Naive B cell (primary cell): ENCODE results near the gene ELFN1. TPM values are rescaled to one million over a fixed set of nuclear protein-coding genes. Genes with fewer than 3 reads are reported as not detected.
A peak's percentile ranks its signal among the peaks of the same experiment; 100 is the strongest.

Experiments
- ATAC-seq, 2 donors: fragments of 150-1000 bp; cut with Tn5 transposase; 2 replicates each; pipeline ENCODE4 v1.10.0; 2021; ENCODE audit warnings: low read depth in 2 of 2, mild to moderate bottlenecking in 2 of 2, moderate library complexity in 2 of 2
- DNase-seq: peaks from one replicate; pipeline ENCODE4 v3.0.0; 2022
- H3K27ac Mint-ChIP-seq, 6 donors: one replicate each; pipeline ENCODE4 v1.8.0; 2020 to 2022; ENCODE audit warnings: mild to moderate bottlenecking in 6 of 6, mixed read lengths in 6 of 6, moderate library complexity in 5 of 6, inconsistent platforms in 2 of 6
- H3K27me3 Mint-ChIP-seq, 3 donors: one replicate each; pipeline ENCODE4 v1.8.0; 2021 to 2022; ENCODE audit warnings: mixed read lengths in 3 of 3, mild to moderate bottlenecking in 1 of 3
- H3K36me3 Mint-ChIP-seq, 2 donors: one replicate each; pipeline ENCODE4 v1.8.0; 2020 to 2022; ENCODE audit warnings: mixed read lengths in 2 of 2, inconsistent platforms in 1 of 2, mild to moderate bottlenecking in 1 of 2
- H3K4me1 Mint-ChIP-seq, 3 donors: one replicate each; pipeline ENCODE4 v1.8.0; 2020 to 2022; ENCODE audit warnings: mixed read lengths in 3 of 3, inconsistent platforms in 1 of 3, mild to moderate bottlenecking in 1 of 3, moderate library complexity in 1 of 3
- H3K4me3 Mint-ChIP-seq, 8 donors: one replicate each; pipeline ENCODE4 v1.8.0; 2020 to 2022; ENCODE audit warnings: mild to moderate bottlenecking in 8 of 8, mixed read lengths in 8 of 8, moderate library complexity in 8 of 8, inconsistent platforms in 2 of 8
- H3K9me3 Mint-ChIP-seq, 7 donors: one replicate each; pipeline ENCODE4 v1.8.0; 2020 to 2022; ENCODE audit warnings: mixed read lengths in 7 of 7, mild to moderate bottlenecking in 5 of 7, inconsistent platforms in 2 of 7, moderate library complexity in 1 of 7
- polyA plus RNA-seq, 6 donors: library from polyadenylated mRNA; unstranded; fragments of 300-500 nt; fragmentation: Illumina TruSeq; gene quantifications; one replicate each; pipeline ENCODE4 v1.2.3, GENCODE V29; 2021; ENCODE audit warnings: low read depth in 6 of 6

Gene ELFN1
- polyA plus RNA-seq, 6 donors from 2014 or later = not detected

GRCh38 chr7:1748839-1749173, 78.7 kb downstream of the ELFN1 start:
- H3K27ac Mint-ChIP-seq = no peak overlapping the region

GRCh38 chr7:1749351-1749863, 79.3 kb downstream of the ELFN1 start:
- Mint-ChIP-seq H3K27me3 (peaks cover 3 to 10% (median 7%) of the 10 kb centered on the region in 3 donors), H3K36me3 (no peaks in the 10 kb centered on the region), H3K9me3 (peaks cover 0 to 9% (median 3%) of the 10 kb centered on the region in 7 donors), H3K4me3 (no peak overlapping the region), H3K27ac (no peak overlapping the region), H3K4me1 (peaks cover 10 to 22% (median 18%) of the 10 kb centered on the region in 3 donors)
- DNase-seq (no peak), ATAC-seq (no peak)

More at GRCh38 chr7:1748839-1749173, 78.7 kb downstream of the ELFN1 start:
- H3K4me3 Mint-ChIP-seq = no peak overlapping the region
- ATAC-seq (no peak), DNase-seq (no peak)
- H3K4me1 Mint-ChIP-seq = peaks cover 8 to 18% (median 13%) of the 10 kb centered on the region in 3 donors
- H3K27me3 Mint-ChIP-seq = peaks cover 3 to 10% (median 7%) of the 10 kb centered on the region in 3 donors
- peaks cover 0 to 5% (median 3%) of the 10 kb centered on the region in 7 donors for H3K9me3 Mint-ChIP-seq
- no peaks in the 10 kb centered on the region for H3K36me3 Mint-ChIP-seq

- Mint-ChIP-seq H3K36me3 (no peaks in the 10 kb centered on the region), H3K4me3 (no peak overlapping the region), H3K27me3 (peaks cover 3 to 10% (median 7%) of the 10 kb centered on the region in 3 donors), H3K4me1 (peaks cover 14 to 27% (median 23%) of the 10 kb centered on the region in 3 donors), H3K27ac (peak overlapping the region in 1 of 6 donors; percentile 57), H3K9me3 (peaks cover 0 to 10% (median 3%) of the 10 kb centered on the region in 7 donors)
- no peak for DNase-seq
- ATAC-seq = no peak
Observed at GRCh38 chr7:1749864-1750466, 79.9 kb downstream of the ELFN1 start.

- H3K27me3 Mint-ChIP-seq = peaks cover 7 to 10% (median 7%) of the 10 kb centered on the region in 3 donors
- peaks cover 14 to 27% (median 23%) of the 10 kb centered on the region in 3 donors for H3K4me1 Mint-ChIP-seq
- no peak overlapping the region for H3K4me3 Mint-ChIP-seq
- H3K9me3 Mint-ChIP-seq = peaks cover 0 to 10% (median 3%) of the 10 kb centered on the region in 7 donors
- H3K36me3 Mint-ChIP-seq = no peaks in the 10 kb centered on the region
- DNase-seq = no peak
- peak overlapping the region in 1 of 6 donors; percentile 57 for H3K27ac Mint-ChIP-seq
- no peak for ATAC-seq
Observed at GRCh38 chr7:1750541-1751021, 80.5 kb downstream of the ELFN1 start.

GRCh38 chr7:1752111-1752510, 82.0 kb downstream of the ELFN1 start:
- Mint-ChIP-seq H3K4me3 (peak overlapping the region in 1 of 8 donors; percentile 6), H3K27ac (no peak overlapping the region)
- DNase-seq = no peak

GRCh38 chr7:1752771-1753563, 82.9 kb downstream of the ELFN1 start:
- ATAC-seq (peak; percentile 49 to 56), DNase-seq (peak; percentile 38)
- Mint-ChIP-seq H3K4me3 (peak overlapping the region in 6 of 8 donors; percentile 7 to 86 (median 51)), H3K27me3 (peaks cover 5 to 20% (median 15%) of the 10 kb centered on the region in 3 donors), H3K4me1 (peaks cover 17 to 31% (median 25%) of the 10 kb centered on the region in 3 donors), H3K9me3 (peaks cover 0 to 10% (median 3%) of the 10 kb centered on the region in 7 donors), H3K27ac (peak overlapping the region in 4 of 6 donors; percentile 22 to 91 (median 58)), H3K36me3 (no peaks in the 10 kb centered on the region)

More at GRCh38 chr7:1752111-1752510, 82.0 kb downstream of the ELFN1 start:
- Mint-ChIP-seq H3K27me3 (peaks cover 7 to 21% (median 14%) of the 10 kb centered on the region in 3 donors), H3K36me3 (no peaks in the 10 kb centered on the region), H3K4me1 (peaks cover 20 to 31% (median 27%) of the 10 kb centered on the region in 3 donors), H3K9me3 (peaks cover 0 to 10% (median 3%) of the 10 kb centered on the region in 7 donors)
- ATAC-seq = no peak

DNA sequence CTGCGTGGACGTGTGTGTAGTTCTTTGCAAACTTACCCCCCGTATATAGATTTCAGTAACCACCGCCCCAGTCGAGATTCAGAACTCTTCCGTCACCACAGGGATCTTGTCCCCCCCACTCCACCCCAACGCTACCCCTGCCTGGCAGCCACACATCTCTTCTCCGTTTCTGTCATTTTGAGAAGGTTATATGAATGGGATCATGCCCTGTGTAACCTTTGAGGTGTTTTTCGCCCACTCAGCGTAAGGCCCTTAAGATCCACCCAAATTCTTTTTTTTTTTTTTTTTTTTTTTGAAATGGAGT, 83.4 kb downstream of the ELFN1 start:
- DNase-seq (no peak), ATAC-seq (no peak)
- peaks cover 17 to 33% (median 21%) of the 10 kb centered on the region in 3 donors for H3K4me1 Mint-ChIP-seq
- peak overlapping the region in 1 of 6 donors; percentile 91 for H3K27ac Mint-ChIP-seq
- no peaks in the 10 kb centered on the region for H3K36me3 Mint-ChIP-seq
- peaks cover 4 to 20% (median 15%) of the 10 kb centered on the region in 3 donors for H3K27me3 Mint-ChIP-seq
- peaks cover 0 to 10% (median 3%) of the 10 kb centered on the region in 7 donors for H3K9me3 Mint-ChIP-seq
- peak overlapping the region in 6 of 8 donors; percentile 1 to 86 (median 51) for H3K4me3 Mint-ChIP-seq

DNA sequence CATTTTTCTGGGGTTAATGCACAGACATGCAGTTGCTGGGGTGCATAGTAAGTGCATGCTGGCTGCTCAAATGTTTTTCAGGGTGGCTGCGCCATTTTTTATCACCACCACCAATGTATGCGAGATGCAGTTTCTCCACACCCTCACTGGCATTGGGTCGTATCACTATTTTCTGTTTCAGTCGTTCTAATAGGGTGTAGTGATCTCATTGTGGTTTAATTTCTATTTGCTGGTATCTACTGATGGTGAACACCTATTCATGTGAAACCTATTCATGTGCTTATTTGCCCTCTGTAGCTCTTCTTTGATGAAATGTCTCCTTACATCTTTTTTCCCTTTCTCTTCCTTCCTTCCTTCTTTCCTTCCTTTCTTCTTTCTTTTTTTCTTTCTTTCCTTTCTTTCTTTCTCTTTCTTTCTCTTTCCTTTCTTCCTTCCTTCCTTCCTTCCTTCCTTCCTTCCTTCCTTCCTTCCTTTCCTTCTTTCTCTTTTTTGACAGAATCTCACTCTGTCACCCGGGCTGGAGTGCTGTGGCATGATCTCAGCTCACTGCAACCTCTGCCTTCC, 84.3 kb downstream of the ELFN1 start:
- Mint-ChIP-seq H3K4me1 (peaks cover 17 to 33% (median 21%) of the 10 kb centered on the region in 3 donors), H3K27me3 (peaks cover 4 to 29% (median 21%) of the 10 kb centered on the region in 3 donors), H3K4me3 (peak overlapping the region in 3 of 8 donors; percentile 7 to 44 (median 44)), H3K36me3 (no peaks in the 10 kb centered on the region), H3K27ac (peak overlapping the region in 4 of 6 donors; percentile 36 to 87 (median 76)), H3K9me3 (peaks cover 0 to 10% (median 3%) of the 10 kb centered on the region in 7 donors)
- DNase-seq (peak; percentile 15), ATAC-seq (peak; percentile 64 to 65)

GRCh38 chr7:1755783-1756625, 85.9 kb downstream of the ELFN1 start:
- Mint-ChIP-seq H3K27ac (peak overlapping the region in 2 of 6 donors; percentile 18 to 86), H3K27me3 (peaks cover 4 to 35% (median 21%) of the 10 kb centered on the region in 3 donors), H3K9me3 (peaks cover 0 to 10% (median 4%) of the 10 kb centered on the region in 7 donors), H3K4me3 (peak overlapping the region in 1 of 8 donors; percentile 27), H3K36me3 (no peaks in the 10 kb centered on the region), H3K4me1 (peaks cover 17 to 33% (median 21%) of the 10 kb centered on the region in 3 donors)
- ATAC-seq (peak; percentile 57 to 71), DNase-seq (peak; percentile 21)

- no peaks in the 10 kb centered on the region for H3K36me3 Mint-ChIP-seq
- peaks cover 0 to 20% (median 8%) of the 10 kb centered on the region in 7 donors for H3K9me3 Mint-ChIP-seq
- peaks cover 17 to 32% (median 20%) of the 10 kb centered on the region in 3 donors for H3K4me1 Mint-ChIP-seq
- DNase-seq (no peak), ATAC-seq (no peak)
- H3K27ac Mint-ChIP-seq = no peak overlapping the region
- H3K4me3 Mint-ChIP-seq = peak overlapping the region in 1 of 8 donors; percentile 47
- H3K27me3 Mint-ChIP-seq = peaks cover 4 to 35% (median 21%) of the 10 kb centered on the region in 3 donors
Observed at GRCh38 chr7:1757601-1758000, 87.5 kb downstream of the ELFN1 start.

DNA sequence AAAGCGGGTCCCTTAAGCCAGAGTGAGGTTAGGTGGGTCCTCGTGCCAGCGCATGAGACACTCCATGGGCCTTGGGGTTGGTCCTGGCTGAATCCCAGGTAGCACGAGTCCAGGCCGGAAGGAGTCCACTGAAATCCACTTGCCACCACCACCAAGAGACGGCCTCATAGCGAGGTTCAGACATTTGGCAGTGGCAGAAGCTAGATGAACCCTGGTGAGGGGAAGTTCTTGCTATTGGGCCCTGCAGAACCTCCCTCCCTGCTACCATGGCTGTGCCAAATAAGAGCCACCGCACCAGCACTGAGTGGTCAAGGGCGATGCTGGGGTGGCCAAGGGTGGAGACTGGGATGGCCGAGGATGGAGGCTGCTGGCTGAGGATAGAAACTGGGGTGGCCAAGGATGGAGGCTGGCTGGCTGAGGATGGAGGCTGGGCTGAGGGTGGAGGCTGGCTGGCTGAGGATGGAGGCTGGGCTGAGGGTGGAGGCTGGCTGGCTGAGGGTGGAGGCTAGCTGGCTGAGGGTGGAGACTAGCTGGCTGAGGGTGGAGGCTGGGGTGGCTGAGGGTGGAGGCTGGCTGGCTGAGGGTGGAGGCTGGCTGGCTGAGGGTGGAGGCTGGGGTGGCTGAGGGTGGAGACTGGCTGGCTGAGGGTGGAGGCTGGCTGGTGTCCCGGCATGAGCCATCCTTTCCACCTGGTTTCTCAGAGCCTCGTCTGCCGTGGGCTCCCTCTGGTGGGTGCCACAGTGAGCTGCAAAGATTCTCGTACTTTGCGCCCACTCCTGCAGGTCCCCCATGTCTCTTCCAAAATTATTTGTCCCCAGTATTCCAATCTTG, 88.2 kb downstream of the ELFN1 start:
- DNase-seq (no peak), ATAC-seq (no peak)
- Mint-ChIP-seq H3K4me3 (peak overlapping the region in 1 of 8 donors; percentile 47), H3K36me3 (no peaks in the 10 kb centered on the region), H3K9me3 (peaks cover 0 to 19% (median 9%) of the 10 kb centered on the region in 7 donors), H3K27ac (peak overlapping the region in 1 of 6 donors; percentile 93), H3K4me1 (peaks cover 12 to 26% (median 14%) of the 10 kb centered on the region in 3 donors), H3K27me3 (peaks cover 4 to 35% (median 21%) of the 10 kb centered on the region in 3 donors)
